MCF 10A (cell line): ENCODE measurements around the gene GAS5. TPM values are rescaled to one million over a fixed set of nuclear protein-coding genes. Genes with fewer than 3 reads are reported as not detected.

ENCODE experiments used
- BruUV-seq: library from RNA; stranded (reverse); fragments of 400-500 nt; replicated peaks from 2 replicates; lab custom pipeline; 2021; lab: Mats Ljungman, UMichigan
- CTCF ChIA-PET: fragments of 300-600 bp; sonication (Branson Sonifier 250); formaldehyde crosslinking; extraction: SDS; loops from one replicate; lab custom pipeline; 2021; ENCODE audit warnings: antibody characterized with exemption, inconsistent platforms; lab: Yijun Ruan, JAX
- POLR2A ChIA-PET: fragments of 300-600, 350-650 bp; sonication (Branson Sonifier 250); formaldehyde crosslinking; extraction: SDS; loops from one replicate; lab custom pipeline; 2020; ENCODE audit warnings: antibody characterized with exemption, inconsistent platforms; lab: Yijun Ruan, JAX
- DNase-seq: peaks from one replicate; pipeline ENCODE4 v3.0.0-alpha.2; 2018; ENCODE audit not compliant: unreplicated experiment
- H3K27ac Mint-ChIP-seq: one replicate; pipeline ENCODE4 v1.8.0; 2022; ENCODE audit warnings: mild to moderate bottlenecking, low read depth, mixed read lengths; ENCODE audit not compliant: unreplicated experiment
- H3K27me3 Mint-ChIP-seq: one replicate; pipeline ENCODE4 v1.8.0; 2022; ENCODE audit warnings: mixed read lengths; ENCODE audit not compliant: insufficient read depth, unreplicated experiment
- H3K36me3 Mint-ChIP-seq: one replicate; pipeline ENCODE4 v1.8.0; 2022; ENCODE audit warnings: mild to moderate bottlenecking, moderate library complexity, mixed read lengths; ENCODE audit not compliant: insufficient read depth, unreplicated experiment
- H3K4me1 Mint-ChIP-seq: one replicate; pipeline ENCODE4 v1.8.0; 2022; ENCODE audit warnings: mixed read lengths; ENCODE audit not compliant: insufficient read depth, unreplicated experiment
- H3K4me3 Mint-ChIP-seq: one replicate; pipeline ENCODE4 v1.8.0; 2022; ENCODE audit warnings: mild to moderate bottlenecking, moderate library complexity, mixed read lengths; ENCODE audit not compliant: unreplicated experiment
- H3K9me3 Mint-ChIP-seq: one replicate; pipeline ENCODE4 v1.8.0; 2022; ENCODE audit warnings: mixed read lengths; ENCODE audit not compliant: unreplicated experiment
- intact Hi-C: fragments of 100-400 bp; cut with micrococcal nuclease; formaldehyde crosslinking; loops from 2 replicates; pipeline ENCODE4 v1.14.1; 2022
- total RNA-seq: library from RNA; stranded (reverse); gene quantifications from 2 replicates; pipeline ENCODE4 v1.2.3, GENCODE V29; 2022
- TF ChIP-seq, protein P1 (sequence below): fragments of 200-600 bp; IDR thresholded peaks from one replicate; pipeline ENCODE4 v1.8.0; 2022; ENCODE audit warnings: antibody characterized with exemption, mild to moderate bottlenecking; ENCODE audit not compliant: unreplicated experiment

GAS5 gene
- total RNA-seq, 1 experiment from 2014 or later: 3,184 TPM

GRCh38 chr1:173824315-173825081, 43.3 kb downstream of the GAS5 start, which contains the start of the genes CENPL and DARS2:
Gene CENPL (minus strand): TSS chr1:173824883. CDS start chr1:173811299, 13,584 bp downstream.
Gene DARS2 (plus strand): TSS chr1:173824673. CDS start chr1:173825230, 557 bp downstream.
- H3K27ac Mint-ChIP-seq: peak within 1 kb of the TSS; percentile 98

GRCh38 chr1:173823781-173824314, 43.9 kb downstream of the GAS5 start:
- H3K36me3 Mint-ChIP-seq: peaks cover 19% of the 10 kb centered on the region
- BruUV-seq: TSS peak; percentile 58
- H3K9me3 Mint-ChIP-seq: no peaks in the 10 kb centered on the region
- peak overlapping the region; percentile 97 for H3K4me3 Mint-ChIP-seq
- TF ChIP-seq, protein P1, sequence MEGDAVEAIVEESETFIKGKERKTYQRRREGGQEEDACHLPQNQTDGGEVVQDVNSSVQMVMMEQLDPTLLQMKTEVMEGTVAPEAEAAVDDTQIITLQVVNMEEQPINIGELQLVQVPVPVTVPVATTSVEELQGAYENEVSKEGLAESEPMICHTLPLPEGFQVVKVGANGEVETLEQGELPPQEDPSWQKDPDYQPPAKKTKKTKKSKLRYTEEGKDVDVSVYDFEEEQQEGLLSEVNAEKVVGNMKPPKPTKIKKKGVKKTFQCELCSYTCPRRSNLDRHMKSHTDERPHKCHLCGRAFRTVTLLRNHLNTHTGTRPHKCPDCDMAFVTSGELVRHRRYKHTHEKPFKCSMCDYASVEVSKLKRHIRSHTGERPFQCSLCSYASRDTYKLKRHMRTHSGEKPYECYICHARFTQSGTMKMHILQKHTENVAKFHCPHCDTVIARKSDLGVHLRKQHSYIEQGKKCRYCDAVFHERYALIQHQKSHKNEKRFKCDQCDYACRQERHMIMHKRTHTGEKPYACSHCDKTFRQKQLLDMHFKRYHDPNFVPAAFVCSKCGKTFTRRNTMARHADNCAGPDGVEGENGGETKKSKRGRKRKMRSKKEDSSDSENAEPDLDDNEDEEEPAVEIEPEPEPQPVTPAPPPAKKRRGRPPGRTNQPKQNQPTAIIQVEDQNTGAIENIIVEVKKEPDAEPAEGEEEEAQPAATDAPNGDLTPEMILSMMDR: no peak
- POLR2A ChIA-PET: interaction anchor here (0.6 to 8.3 kb wide), 30 partner anchors 9 to 1199 kb away, joined by 3 to 118 read pairs (median 3); partner anchors contain the start of genes GAS5, KLHL20, MRPS14 and PRDX6
- peaks cover 35% of the 10 kb centered on the region for H3K4me1 Mint-ChIP-seq
- H3K27me3 Mint-ChIP-seq: no peaks in the 10 kb centered on the region
- intact Hi-C loops: loop anchor here (1.0 to 10.0 kb wide), 8 partner anchors 110 to 1078 kb away; partner anchors contain the start of gene KLHL20
- CTCF ChIA-PET: interaction anchor here (0.5 to 6.2 kb wide), 23 partner anchors 10 to 1554 kb away, joined by 3 to 50 read pairs (median 3); partner anchors contain the start of genes KLHL20 and PRDX6
- H3K27ac Mint-ChIP-seq: peak overlapping the region; percentile 98
- no peak for DNase-seq

More at GRCh38 chr1:173824315-173825081, 43.3 kb downstream of the GAS5 start, which contains the start of the genes CENPL and DARS2:
- intact Hi-C loops: loop anchor here (1.0 to 10.0 kb wide), 8 partner anchors 110 to 1078 kb away; partner anchors contain the start of gene KLHL20
- CTCF ChIA-PET: interaction anchor here (0.5 to 6.2 kb wide), 32 partner anchors 9 to 1554 kb away, joined by 3 to 50 read pairs (median 4); partner anchors contain the start of genes KLHL20 and PRDX6
- H3K4me3 Mint-ChIP-seq: peak within 1 kb of the TSS; percentile 97
- BruUV-seq: TSS peak; percentile 87
- TF ChIP-seq, protein P1: no peak
- H3K36me3 Mint-ChIP-seq: peaks cover 18% of the 10 kb centered on the region
- POLR2A ChIA-PET: interaction anchor here (0.6 to 8.3 kb wide), 35 partner anchors 9 to 1198 kb away, joined by 3 to 118 read pairs (median 3); partner anchors contain the start of genes GAS5, KLHL20, MRPS14 and PRDX6
- DNase-seq: peak; percentile 100
- H3K9me3 Mint-ChIP-seq: no peaks in the 10 kb centered on the region
- peaks cover 39% of the 10 kb centered on the region for H3K4me1 Mint-ChIP-seq
- no peaks in the 10 kb centered on the region for H3K27me3 Mint-ChIP-seq

DNA sequence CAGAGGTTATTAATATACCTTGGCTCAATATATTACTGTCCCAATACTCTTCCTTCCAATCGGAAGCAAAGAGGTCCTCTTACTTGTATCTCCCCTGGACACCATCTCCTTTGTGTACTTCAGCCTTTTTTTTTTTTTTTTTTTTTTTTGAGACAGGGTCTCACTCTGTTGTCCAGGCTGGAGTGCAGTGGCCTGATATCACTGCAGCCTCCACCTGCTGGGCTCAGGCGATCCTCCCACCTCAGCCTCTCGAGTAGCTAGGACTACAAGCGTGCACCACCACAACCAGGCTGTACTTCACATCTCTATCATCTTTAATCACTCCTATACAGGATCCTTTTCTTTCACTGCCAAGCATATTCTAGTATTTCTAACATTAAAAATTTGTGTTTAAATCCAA, 46.1 kb downstream of the GAS5 start:
- ChIA-PET CTCF (interaction anchor here (1.0 kb wide), 1 partner anchor 290 kb away, joined by 3 read pairs; no protein-coding TSS in a partner anchor), POLR2A (interaction anchor here (1.3 to 1.6 kb wide), 2 partner anchors 345 to 392 kb away, joined by 3 to 6 read pairs; partner anchors contain the start of gene PRDX6)
- peaks cover 23% of the 10 kb centered on the region for H3K36me3 Mint-ChIP-seq
- no peaks in the 10 kb centered on the region for H3K9me3 Mint-ChIP-seq
- H3K4me1 Mint-ChIP-seq: peaks cover 29% of the 10 kb centered on the region
- H3K4me3 Mint-ChIP-seq: no peak overlapping the region
- TF ChIP-seq, protein P1: no peak
- no TSS peak for BruUV-seq
- H3K27ac Mint-ChIP-seq: peak overlapping the region; percentile 5
- intact Hi-C loops: loop anchor here (10.0 kb wide), 1 partner anchor 997 kb away; no protein-coding TSS in a partner anchor
- no peaks in the 10 kb centered on the region for H3K27me3 Mint-ChIP-seq
- no peak for DNase-seq
